NCI-H1092 treated with DMSO at 0.1 percent for 48 hours (cell line): ENCODE data around the gene KIF19.
A peak's percentile ranks its signal among the peaks of the same experiment; 100 is the strongest.

ENCODE experiments used
- DNase-seq: peaks from one replicate; lab custom pipeline; 2025; lab: John Stamatoyannopoulos, UW

Gene KIF19

DNA sequence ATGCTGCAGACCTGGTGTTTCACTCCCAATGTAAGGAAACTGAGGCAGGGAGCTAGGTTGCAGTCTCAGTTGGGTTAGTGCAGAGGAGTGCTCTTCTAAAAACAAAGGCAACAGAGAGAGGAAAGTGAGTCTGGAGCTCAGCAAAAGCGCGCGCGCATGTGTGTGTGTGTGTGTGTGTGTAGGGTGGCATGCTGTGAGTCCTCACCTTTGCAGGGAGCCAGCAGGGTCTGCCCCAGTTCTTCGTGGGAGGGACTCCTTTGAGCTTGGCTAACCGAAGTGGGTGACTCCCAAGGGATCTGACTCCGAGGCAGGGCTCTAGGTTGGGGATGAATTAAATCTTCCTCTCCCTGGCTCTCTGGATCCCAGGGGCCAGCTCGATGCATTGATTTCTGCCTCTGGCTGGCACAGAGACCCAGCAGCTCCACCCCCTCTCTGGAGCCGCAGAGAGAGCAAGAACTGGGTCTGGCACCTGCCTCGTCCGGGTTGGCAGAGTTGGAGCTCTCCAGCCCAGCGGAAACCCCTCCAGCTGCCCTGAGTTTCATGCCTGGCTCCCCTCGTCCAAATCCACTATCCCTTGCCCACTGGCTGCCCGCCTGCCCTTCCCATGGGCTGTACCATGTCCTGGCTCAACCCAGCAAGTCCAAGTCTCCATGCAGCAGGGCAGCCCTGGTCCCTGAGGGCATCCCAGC is 36.9 kb downstream of the KIF19 start:
- peak; percentile 94 for DNase-seq

DNA sequence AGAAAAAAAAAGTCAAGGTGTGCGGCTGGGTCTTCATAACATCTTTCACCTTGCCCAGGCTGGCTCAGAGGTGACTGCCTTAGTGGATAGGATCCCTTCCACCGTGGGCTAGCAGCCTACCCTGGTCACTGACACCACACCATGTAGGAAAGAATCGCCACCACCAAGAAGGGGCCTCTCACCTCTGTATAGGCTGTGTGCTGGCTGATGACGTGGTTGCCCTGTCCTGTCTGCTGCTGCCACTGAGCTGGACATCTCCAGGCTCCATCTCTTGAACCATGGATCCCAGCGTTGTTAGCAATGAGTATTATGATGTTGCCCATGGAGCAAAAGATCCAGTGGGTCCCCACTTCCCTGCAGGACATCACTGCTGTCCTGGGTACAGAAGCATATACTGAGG is 41.2 kb downstream of the KIF19 start, which contains the start of gene GPR142:
Gene GPR142 (plus strand): TSS at position 301 of the 400 bp plus-strand sequence. CDS start 2,035 bp downstream, outside the sequence.
- DNase-seq, result no peak

DNA sequence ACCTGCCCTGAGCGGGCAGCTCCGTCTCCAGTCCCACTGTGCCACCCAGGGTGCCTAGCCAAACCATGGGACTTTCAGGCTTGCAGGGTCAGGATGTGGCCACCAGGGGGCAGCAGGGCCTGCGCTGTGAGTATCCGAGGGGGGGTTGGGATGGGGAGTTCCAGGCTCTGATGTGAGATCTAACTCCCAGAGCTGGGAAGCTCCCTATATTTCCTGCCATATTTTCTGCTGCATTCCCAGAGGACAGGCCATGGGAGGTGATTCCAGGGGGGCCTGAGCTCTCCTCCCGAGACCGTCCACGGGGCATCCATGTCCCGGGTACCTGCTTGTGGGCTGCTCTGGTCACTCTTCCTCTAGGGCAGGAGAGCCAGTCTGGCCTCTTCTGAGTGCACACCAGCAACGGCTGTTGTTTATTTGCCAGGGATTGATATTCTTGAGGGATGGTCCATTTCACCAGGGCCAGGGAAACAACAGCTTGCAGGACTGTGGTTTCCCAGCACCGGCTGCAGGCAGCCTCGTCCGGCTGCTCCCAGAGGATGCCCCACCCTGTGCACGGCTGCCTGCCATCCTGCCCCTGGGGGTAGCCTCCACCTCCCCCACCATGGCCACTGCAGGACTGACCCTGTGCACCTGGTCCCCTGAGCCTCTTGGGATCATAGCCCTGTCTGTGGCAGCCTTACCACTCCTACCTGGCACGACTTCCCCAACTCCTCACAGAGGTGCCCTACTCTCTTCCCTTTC is 42.5 kb downstream of the KIF19 start:
- DNase-seq, result peak; percentile 50

DNA sequence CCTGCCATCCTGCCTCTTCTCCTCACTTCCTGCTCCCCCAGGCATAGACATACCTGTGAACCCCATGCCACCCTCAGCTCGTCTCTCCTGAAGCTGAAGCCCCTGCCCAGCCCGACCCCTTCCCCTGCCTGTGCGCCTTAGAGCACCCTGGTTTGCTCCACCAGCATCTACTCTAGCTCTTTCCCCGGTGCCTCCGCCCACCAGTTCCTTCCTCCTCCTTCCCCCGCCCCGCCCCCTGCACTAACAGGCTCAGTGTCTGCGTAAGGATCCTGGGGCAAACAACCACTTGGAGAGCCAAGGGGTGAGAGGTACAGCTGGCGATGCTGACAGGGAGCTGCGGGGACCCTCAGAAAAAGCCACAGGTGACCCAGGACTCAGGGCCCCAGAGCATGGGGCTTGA is 43.2 kb downstream of the KIF19 start:
- DNase-seq, result no peak

DNA sequence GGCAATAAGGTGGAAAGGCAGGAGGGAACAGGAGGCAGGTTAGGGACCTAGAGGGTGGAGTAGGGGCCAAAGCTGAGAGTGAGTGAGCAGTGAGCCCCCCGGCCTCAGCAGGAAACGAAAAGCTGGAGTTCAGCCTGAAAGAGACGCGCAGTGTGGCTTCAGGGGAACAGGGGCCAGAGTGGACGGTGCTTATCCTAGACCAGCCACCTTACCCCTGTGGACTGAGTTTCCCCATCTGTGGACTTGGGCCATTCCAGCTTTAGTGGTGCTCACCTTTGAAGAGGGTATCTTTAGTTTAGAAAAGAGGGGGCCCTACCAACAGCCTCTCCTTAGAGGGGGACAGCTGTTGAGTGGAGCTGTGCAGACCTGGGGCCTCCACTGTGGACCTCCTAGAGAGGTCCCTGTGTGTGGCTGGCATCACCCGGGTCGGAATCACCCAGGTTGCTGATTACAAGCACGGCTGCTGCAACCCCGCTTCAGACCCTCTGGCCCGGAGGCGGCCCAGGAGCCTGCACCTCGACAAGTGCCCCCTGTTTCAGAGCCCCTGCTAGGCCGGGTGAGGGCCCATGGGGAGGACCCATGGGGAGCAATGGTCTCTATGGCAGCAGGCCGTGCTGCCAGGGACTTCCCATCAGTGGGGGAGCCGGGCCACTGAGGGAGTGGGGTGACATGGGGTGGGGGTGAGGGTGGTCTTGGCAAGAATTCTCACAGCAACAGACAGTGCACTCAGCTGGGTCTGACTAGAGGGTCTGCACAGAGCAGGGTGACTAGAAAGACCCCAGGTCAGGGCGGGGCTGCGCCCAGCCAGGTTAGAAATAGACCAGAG is 43.9 kb downstream of the KIF19 start:
- DNase-seq, result no peak

DNA sequence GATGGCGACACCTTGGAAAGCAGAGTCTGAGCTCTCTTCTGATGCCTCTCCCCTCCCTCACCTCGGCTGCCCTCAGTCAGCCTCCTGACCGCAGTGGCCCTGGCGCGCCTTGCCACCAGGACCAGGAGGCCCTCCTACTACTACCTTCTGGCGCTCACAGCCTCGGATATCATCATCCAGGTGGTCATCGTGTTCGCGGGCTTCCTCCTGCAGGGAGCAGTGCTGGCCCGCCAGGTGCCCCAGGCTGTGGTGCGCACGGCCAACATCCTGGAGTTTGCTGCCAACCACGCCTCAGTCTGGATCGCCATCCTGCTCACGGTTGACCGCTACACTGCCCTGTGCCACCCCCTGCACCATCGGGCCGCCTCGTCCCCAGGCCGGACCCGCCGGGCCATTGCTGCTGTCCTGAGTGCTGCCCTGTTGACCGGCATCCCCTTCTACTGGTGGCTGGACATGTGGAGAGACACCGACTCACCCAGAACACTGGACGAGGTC is 45.7 kb downstream of the KIF19 start:
- no peak for DNase-seq

DNA sequence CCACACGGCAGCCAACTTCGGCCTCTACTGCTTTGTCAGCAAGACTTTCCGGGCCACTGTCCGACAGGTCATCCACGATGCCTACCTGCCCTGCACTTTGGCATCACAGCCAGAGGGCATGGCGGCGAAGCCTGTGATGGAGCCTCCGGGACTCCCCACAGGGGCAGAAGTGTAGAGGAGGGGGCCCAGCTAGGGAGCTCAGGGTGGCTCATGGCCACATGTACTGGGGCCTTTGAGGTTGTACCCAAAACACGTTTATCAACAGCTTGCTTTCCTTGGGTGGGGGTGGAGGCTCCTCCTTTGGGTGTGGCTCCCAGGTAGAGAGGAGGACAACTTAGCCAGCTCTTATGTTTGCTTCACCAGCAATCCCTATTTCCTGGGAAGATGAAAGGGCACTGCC is 46.4 kb downstream of the KIF19 start:
- DNase-seq, result no peak

DNA sequence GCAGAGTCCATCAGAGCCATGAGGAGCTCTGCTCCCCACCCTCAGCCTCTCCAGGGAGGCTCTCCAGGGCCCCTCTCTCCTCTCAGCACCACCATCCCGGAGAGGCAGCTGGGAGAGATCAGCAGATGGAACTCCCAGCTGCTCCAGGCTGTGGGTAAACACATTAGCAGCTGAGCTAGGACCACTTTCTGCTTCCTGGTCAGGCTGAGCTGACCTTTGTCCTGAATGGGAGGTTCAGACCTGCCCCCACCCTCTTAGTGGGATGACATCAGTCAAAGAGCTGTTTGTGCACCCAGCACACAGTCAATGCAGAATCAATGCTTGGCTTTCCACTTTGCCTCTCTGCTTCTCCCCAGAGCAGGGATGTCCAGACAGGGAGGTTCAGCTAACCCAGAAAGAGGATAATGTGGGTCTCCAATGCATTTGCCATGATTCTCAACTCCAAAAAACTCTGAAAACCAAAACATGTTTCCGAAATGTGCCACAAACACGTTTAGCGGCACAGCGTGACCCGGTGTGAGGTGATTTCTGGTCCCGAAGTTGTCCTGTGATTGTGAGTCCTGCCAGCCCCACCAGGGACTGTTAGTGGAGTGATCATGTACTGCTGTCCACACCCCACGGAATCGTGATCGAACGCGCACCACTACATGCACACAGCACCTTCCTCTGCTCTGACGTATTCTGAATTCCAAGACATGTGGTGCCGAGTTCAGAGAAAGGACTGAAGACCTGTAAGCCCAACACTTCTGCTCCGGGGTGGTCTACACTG is 48.0 kb downstream of the KIF19 start:
- peak; percentile 79 for DNase-seq

DNA sequence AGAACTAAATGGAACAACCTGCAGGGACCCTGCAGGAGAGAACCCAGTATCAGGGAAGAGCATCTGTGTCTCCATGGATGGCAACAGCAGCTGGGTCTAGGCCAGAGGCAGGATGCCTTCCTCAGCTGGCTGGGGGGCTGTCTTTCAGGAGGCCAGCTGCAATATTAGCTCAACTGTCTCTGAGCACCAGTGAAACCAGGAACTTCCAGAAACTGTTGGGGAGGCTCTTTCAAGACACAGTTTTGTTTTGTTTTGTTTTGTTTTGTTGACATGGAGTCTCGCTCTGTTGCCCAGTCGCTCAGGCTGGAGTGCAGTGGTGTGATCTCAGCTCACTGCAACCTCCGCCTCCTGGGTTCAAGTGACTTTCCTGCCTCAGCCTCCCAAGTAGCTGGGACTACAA is 48.8 kb downstream of the KIF19 start:
- DNase-seq, result no peak

DNA sequence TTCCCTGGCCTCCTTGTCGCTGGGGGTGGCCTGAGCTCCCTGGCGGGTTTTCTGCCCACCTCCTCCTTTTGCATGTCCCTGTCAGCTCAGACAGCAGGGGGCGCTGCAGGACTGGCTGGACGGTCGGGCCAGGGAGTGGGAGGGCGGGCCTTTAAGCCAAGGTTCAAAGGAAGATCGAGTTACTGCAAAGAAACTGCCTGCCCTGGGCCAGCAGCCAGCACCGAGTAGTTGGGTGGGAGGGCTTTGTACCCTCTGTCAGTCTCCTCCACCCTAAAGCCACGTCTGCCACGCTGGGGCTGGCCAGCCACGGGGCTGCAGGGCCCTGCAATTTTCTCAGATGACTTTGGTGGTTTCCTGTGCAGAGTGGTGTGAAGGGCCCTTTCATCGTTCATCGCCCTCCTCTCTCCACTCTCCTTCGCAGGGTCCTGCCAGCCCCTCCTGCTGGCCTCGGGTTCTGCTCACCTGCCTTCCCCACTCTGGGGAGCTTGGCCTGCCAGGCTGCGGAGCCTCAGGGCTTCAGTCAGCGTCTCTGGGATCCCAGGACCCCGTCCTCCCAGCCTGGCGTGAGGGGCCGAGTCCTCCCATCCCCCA is 53.6 kb downstream of the KIF19 start:
- DNase-seq, result peak; percentile 86

DNA sequence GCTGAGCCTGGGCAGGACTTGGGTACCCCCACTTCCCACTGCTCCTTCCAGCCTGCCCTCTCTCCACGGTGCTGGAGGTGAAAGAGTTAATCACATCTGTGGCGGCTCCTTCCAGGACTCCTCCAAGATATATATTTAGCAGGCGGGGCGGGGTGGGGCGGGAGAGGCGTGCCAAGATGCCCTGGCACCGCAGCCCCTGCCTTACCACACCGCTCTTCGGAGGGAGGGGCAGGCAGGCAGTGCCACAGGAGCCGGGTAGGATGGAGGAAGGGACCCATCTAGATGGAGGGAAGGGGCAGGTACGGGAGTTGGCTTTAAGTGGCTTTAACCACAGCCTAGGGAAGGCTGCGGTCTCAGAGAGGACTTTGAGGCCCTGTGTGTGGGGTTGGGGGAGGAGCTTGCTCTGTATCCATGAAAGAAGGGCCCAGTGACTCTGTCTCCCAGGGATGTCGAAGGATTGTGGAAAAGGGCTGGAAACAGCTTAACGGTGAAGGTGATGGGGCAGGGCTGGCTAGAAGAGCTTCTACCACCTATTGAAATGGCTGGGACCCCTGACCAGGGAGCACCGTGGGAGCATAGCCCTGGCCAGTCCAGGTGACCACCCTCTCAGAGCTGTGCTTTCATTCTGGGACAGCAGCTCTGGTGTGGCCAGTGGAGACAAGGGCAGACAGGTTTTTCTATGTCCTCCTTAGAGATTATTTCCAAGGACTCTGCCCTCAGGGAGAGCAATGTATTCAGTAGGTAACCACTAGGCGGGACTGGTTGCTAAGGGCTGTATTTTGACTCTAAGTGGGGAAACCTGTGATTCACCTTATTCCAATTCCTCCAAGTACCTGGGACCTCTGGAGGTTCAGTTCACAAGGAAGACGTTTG is 54.3 kb downstream of the KIF19 start:
- no peak for DNase-seq

DNA sequence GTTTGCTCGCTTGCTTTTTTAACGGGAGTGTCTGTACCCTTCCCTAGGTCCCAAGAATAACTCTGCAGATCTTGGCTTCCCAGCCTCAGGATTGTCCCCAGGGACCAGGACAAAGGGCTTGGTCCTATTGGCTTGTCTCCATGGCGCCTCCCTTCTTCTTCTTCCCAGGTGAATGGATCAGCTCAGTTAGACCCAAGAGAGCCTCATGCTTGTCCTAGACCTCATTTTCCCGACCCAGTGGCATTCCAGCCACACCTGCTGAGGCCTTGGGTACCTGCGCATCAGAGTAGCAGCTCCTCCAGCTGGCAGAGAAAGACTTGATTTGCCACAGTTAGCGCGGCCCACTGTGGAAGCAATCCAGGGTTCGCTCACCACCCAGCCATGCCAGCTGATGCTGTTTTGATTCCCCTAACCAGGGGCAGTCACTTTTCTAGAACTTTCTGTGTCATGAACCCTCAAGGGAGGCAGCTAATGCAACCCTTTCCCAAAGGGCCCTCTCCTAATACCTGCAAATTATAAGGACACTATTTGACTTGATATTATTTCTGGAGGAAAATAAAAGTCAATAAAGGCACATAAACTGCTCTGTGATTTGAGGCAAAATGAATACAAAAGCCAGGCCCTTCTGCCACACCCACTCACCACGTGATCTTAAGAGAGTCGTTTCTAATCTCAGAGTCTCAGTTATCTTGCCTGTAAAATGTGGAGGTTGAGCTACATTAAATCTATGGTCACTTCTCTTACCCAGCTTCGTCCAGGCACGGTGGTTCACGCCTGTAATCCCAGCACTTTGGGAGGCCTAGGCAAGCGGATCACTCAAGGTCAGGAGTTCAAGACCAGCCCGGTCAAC is 55.2 kb downstream of the KIF19 start:
- DNase-seq, result no peak

DNA sequence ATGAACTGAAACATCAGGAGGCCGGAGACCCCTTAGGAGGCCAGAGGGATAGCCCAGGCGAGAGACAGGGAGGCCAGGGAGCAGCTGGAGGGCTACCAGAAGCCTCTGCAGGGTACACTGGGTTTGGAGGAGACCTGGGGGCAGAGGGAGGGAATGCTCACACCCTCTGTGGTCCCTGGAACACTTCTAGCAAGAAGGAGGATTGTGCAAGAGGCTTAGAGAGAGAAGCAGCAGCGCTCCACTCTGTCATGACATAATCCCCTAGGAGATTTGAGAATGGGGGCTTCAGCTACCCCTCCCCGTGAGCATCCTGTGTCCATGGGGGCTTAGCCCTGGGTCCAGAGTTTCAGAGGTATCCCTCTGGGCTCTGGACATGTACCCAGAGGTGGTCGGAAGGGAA is 57.1 kb downstream of the KIF19 start:
- DNase-seq, result no peak

DNA sequence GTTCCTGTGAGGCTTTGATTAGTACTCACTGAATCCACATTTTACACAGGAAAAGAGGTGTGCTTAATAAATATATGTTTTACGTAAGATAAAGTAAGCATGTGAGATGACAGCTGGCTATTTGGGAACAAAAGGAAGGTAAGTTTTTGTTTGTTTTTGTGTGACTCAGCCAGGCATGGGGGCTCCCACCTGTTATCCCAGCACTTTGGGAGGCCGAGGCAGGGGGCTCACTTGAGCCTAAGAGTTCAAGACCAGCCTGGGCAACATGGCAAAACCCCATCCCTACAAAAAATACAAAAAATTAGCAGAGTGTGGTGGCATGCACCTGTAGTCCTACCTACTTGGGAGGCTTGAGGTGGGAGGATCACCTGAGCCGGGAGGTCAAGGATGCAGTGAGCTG is 59.2 kb downstream of the KIF19 start:
- DNase-seq, result no peak

DNA sequence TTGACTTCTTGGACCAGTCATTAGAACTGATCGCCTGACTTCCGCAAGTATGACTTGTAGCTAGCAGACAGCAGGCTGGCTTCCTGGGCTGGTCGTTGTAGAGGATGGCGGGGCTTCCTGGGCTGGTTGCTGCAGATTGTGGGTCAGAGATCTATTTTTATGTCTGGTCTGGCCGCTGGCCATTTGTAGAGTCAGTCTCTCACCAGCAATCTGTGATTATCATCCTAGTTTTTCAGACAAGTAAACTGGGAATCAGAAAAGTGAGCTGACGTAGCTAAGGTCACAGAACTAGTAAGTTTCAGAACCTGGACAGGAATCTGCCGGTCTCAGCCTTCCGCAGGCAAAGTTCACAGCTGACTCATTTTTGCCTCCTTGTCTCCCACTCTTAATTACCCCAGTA is 60.4 kb downstream of the KIF19 start:
- no peak for DNase-seq

DNA sequence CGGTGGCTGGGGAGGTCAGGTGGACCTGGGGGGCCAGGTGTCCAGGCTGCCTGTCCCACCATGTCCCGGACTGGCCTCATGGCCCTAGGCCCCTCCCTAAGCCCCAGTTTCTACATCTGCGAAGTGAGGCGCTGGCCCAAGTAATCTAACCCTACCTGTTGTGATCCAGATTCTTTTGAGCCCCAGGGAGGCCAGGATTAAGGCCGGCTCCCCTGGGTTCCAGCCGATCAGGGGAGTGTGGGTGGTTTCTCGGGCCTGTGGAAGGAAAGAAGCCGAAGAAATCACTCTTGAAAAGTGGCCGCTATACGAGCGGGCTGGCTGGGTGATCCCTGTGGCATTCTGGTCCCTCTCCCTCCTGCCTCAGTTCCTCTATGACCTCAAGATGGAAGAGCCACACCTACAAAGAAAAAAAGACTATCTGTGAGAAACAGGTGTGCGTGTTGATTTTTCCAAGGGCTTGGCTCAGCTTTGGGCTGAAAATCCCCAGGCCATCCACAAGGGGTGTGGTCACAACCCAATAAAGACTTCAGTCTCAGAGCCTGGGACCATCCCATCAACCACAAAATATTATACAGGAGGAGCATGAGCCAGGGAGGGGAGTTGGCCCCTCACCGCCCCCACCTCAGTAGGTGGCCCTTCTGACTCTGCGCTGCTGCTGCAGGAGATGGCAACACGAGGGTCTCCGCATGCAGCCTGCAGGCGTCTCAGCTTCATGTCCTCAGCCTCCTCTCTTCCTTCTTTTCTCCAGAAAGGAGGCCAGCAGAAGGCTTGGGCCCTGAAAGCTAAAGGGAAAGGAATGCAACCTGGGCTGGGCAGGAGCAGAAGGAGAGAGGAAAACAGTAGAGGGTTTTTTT is 61.6 kb downstream of the KIF19 start:
- DNase-seq, result no peak

DNA sequence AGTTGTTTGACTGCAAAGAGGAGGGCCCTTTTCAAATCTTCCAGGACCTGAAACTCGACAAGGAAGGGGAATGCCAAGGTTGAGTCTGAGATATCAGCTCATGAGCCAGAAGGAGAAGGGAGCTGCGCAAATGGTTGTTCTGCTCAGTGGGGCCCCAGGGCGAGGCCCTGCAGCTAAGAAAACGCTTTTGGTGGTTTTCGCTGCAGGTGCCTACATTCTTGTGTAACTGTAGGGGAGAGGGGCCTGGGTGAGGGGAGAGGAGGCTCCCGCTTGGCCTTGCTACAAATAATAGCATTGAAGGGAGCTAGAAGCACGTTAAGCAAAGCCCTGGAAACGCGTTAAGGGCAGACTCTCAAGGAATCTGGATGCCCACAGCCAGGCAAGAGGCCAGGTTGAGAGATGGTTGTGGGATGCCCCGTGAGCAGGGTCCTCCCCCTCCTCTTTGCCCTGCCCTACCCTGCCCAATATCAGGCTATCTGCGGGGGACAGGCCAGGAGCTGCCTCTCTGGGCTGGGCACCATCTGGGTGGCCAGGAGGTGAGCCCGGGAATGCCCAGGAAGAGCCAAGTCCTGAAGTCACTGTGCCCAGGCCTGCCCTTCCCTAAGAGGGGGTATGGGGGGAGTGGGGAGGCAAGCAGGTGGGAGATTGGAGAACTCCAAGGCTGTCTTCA is 63.2 kb downstream of the KIF19 start:
- DNase-seq, result no peak
